HepG2 (cell line): ENCODE results near the gene BEAN1. TPM values are rescaled to one million over a fixed set of nuclear protein-coding genes. Genes with fewer than 3 reads are reported as not detected.

Experiments
- CEBPG ChIP-seq: IDR thresholded peaks from 2 replicates; pipeline ENCODE4 v1.6.1; 2016
- ETV6 ChIP-seq: sonication (generic); formaldehyde crosslinking; conservative IDR thresholded peaks from 2 replicates; pipeline ENCODE4 v1.4.0; 2020; ENCODE audit warnings: missing genetic modification reagents
- HMGXB3 ChIP-seq: sonication (generic); formaldehyde crosslinking; IDR thresholded peaks from 2 replicates; pipeline ENCODE4 v1.4.0; 2020; ENCODE audit warnings: missing genetic modification reagents, borderline replicate concordance
- MBNL3 ChIP-seq: fragments of 250-450 bp; sonication (Bioruptor Pico); conservative IDR thresholded peaks from 2 replicates; pipeline ENCODE4 v1.8.0; 2022; ENCODE audit warnings: mild to moderate bottlenecking, inconsistent platforms
- PITX1 ChIP-seq: sonication (generic); formaldehyde crosslinking; IDR thresholded peaks from 2 replicates; pipeline ENCODE4 v1.5.1; 2020; ENCODE audit warnings: mild to moderate bottlenecking, missing genetic modification reagents
- RARA ChIP-seq: IDR thresholded peaks from 2 replicates; pipeline ENCODE4 v1.6.1; 2016; ENCODE audit warnings: missing genetic modification reagents, missing compliant biosample characterization
- SP5 ChIP-seq: IDR thresholded peaks from 2 replicates; pipeline ENCODE4 v1.6.1; 2016; ENCODE audit warnings: low read depth, borderline replicate concordance
- ZNF17 ChIP-seq: sonication (generic); formaldehyde crosslinking; IDR thresholded peaks from 2 replicates; pipeline ENCODE4 v1.5.0; 2020; ENCODE audit warnings: mild to moderate bottlenecking, missing genetic modification reagents
- ZNF556 ChIP-seq: sonication (generic); formaldehyde crosslinking; IDR thresholded peaks from 2 replicates; pipeline ENCODE4 v1.4.0; 2020; ENCODE audit warnings: mild to moderate bottlenecking, missing genetic modification reagents, borderline replicate concordance
- ZNF563 ChIP-seq: sonication (generic); formaldehyde crosslinking; IDR thresholded peaks from 2 replicates; pipeline ENCODE4 v1.8.0; 2022; ENCODE audit warnings: mild to moderate bottlenecking, moderate library complexity, missing genetic modification reagents
- ZNF639 ChIP-seq: conservative IDR thresholded peaks from 2 replicates; pipeline ENCODE4 v1.6.1; 2018; ENCODE audit warnings: missing genetic modification reagents
- polyA plus RNA-seq, 8 experiments: library from polyadenylated mRNA; depleted of rRNA in 3 of 8; stranded (reverse) in 7 of 8; unstranded in 1 of 8; fragments of >200 nt; fragmentation: Illumina TruSeq in 4 of 8; extraction: Trizol in 4 of 8; gene quantifications; 2 replicates each; pipeline versions ENCODE4 v1.2.1 to v1.2.3, GENCODE V29; 2011 to 2016; ENCODE audit warnings: low read depth in 4 of 8, missing spikeins in 1 of 8, mixed read lengths in 1 of 8; ENCODE audit not compliant: insufficient read depth in 1 of 8
- total RNA-seq, 5 experiments: library from RNA; depleted of rRNA; stranded (reverse); fragments of >200 nt; fragmentation: Illumina TruSeq; extraction: Trizol; gene quantifications; 2 replicates each; pipeline ENCODE4 v1.2.3, GENCODE V29; 2016; ENCODE audit warnings: low read depth in 1 of 5
- TF ChIP-seq, protein P1 (sequence below): fragments of 450-650 bp; IDR thresholded peaks from 2 replicates; pipeline ENCODE4 v1.6.1; 2017; ENCODE audit warnings: mild to moderate bottlenecking
- TF ChIP-seq, protein P2 (sequence below): sonication (generic); formaldehyde crosslinking; IDR thresholded peaks from 2 replicates; pipeline ENCODE4 v1.5.1; 2020; ENCODE audit warnings: mild to moderate bottlenecking, missing genetic modification reagents, moderate library complexity
- TF ChIP-seq, protein P3 (sequence below): sonication (generic); formaldehyde crosslinking; IDR thresholded peaks from 2 replicates; pipeline ENCODE4 v1.4.0; 2020; ENCODE audit warnings: mild to moderate bottlenecking, missing genetic modification reagents

The BEAN1 gene
- total and polyA plus RNA-seq, 2 of the 13 experiments (the other 11 are each of a cell fraction or from before 2014, with no cell fraction given): 0.53 to 1.4 TPM

DNA sequence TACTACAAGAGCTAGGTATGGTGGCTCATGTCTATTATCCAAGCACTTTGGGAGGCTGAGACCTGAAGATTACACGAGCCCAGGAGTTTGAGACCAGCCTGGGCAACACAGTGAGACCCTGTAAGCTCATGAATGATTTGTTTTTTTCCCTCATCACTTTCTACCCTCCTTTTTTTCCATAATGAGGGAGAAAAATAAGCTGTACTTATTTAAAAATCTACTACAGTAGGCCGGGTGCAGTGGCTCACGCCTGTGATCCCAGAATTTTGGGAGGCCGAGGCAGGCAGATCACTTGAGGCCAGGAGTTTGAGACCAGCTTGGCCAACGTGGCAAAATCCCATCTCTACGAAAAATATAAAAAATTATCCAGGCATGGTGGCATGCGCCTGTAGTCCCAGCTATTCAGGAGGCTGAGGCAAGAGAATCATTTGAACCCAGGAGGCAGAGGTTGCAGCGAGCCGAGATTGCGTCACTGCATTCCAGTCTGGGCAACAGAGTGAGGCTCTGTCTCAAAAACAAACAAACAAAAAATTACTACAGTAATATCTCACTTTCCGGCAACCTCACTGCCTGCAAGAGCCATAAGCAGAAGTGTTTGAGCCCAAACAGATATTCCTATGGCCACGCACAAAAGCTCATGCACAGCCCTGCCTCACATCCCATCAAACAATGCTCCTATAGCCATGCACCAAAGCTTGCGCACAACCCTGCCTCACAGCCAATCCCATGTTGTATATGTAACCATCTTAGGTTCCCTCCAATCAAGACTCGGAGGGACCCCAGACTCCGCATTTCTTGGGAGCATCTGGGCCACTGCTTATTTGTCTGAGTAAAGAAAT, 85.4 kb downstream of the BEAN1 start (continued):
- TF ChIP-seq, protein P1, sequence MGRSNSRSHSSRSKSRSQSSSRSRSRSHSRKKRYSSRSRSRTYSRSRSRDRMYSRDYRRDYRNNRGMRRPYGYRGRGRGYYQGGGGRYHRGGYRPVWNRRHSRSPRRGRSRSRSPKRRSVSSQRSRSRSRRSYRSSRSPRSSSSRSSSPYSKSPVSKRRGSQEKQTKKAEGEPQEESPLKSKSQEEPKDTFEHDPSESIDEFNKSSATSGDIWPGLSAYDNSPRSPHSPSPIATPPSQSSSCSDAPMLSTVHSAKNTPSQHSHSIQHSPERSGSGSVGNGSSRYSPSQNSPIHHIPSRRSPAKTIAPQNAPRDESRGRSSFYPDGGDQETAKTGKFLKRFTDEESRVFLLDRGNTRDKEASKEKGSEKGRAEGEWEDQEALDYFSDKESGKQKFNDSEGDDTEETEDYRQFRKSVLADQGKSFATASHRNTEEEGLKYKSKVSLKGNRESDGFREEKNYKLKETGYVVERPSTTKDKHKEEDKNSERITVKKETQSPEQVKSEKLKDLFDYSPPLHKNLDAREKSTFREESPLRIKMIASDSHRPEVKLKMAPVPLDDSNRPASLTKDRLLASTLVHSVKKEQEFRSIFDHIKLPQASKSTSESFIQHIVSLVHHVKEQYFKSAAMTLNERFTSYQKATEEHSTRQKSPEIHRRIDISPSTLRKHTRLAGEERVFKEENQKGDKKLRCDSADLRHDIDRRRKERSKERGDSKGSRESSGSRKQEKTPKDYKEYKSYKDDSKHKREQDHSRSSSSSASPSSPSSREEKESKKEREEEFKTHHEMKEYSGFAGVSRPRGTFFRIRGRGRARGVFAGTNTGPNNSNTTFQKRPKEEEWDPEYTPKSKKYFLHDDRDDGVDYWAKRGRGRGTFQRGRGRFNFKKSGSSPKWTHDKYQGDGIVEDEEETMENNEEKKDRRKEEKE: no peak
- TF ChIP-seq HMGXB3 (CRISPR knock-in tag) (no peak), CEBPG (CRISPR knock-in tag) (peak; percentile 97), ETV6 (CRISPR knock-in tag) (no peak), PITX1 (CRISPR knock-in tag) (peak; percentile 13; the same call in 1 of the 2 replicates), RARA (CRISPR knock-in tag) (peak; percentile 80), SP5 (0 out of 2 replicates have a peak, but pooled peaks have one; percentile 45), MBNL3 (CRISPR knock-in tag) (no peak), ZNF563 (CRISPR knock-in tag) (no peak), ZNF556 (CRISPR knock-in tag) (no peak), ZNF639 (CRISPR knock-in tag) (no peak), ZNF17 (CRISPR knock-in tag) (0 out of 2 replicates have a peak, but pooled peaks have one; percentile 55)
- TF ChIP-seq, protein P2, sequence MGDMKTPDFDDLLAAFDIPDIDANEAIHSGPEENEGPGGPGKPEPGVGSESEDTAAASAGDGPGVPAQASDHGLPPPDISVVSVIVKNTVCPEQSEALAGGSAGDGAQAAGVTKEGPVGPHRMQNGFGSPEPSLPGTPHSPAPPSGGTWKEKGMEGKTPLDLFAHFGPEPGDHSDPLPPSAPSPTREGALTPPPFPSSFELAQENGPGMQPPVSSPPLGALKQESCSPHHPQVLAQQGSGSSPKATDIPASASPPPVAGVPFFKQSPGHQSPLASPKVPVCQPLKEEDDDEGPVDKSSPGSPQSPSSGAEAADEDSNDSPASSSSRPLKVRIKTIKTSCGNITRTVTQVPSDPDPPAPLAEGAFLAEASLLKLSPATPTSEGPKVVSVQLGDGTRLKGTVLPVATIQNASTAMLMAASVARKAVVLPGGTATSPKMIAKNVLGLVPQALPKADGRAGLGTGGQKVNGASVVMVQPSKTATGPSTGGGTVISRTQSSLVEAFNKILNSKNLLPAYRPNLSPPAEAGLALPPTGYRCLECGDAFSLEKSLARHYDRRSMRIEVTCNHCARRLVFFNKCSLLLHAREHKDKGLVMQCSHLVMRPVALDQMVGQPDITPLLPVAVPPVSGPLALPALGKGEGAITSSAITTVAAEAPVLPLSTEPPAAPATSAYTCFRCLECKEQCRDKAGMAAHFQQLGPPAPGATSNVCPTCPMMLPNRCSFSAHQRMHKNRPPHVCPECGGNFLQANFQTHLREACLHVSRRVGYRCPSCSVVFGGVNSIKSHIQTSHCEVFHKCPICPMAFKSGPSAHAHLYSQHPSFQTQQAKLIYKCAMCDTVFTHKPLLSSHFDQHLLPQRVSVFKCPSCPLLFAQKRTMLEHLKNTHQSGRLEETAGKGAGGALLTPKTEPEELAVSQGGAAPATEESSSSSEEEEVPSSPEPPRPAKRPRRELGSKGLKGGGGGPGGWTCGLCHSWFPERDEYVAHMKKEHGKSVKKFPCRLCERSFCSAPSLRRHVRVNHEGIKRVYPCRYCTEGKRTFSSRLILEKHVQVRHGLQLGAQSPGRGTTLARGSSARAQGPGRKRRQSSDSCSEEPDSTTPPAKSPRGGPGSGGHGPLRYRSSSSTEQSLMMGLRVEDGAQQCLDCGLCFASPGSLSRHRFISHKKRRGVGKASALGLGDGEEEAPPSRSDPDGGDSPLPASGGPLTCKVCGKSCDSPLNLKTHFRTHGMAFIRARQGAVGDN: 0 out of 2 replicates have a peak, but pooled peaks have one; percentile 4
- TF ChIP-seq, protein P3, sequence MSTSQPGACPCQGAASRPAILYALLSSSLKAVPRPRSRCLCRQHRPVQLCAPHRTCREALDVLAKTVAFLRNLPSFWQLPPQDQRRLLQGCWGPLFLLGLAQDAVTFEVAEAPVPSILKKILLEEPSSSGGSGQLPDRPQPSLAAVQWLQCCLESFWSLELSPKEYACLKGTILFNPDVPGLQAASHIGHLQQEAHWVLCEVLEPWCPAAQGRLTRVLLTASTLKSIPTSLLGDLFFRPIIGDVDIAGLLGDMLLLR: no peak
